ENCODE measurements around the gene BOD1. TPM values are rescaled to one million over a fixed set of nuclear protein-coding genes. Genes with fewer than 3 reads are reported as not detected.

Gene BOD1
- total and polyA plus RNA-seq, 2 donors (not counting 3 experiments of a cell fraction or from before 2014, with no cell fraction given): 57.6 to 62.4 TPM

GRCh38 chr5:173663352-173664153 is 47.1 kb upstream of the BOD1 start:
- no peaks in the 10 kb centered on the region for H3K79me2 ChIP-seq (ENCODE audit: control insufficient read depth, insufficient read depth, low read length)
- H2AFZ ChIP-seq (ENCODE audit: low read depth, low read length): no peak overlapping the region
- peaks cover 2% of the 10 kb centered on the region for H3K4me1 ChIP-seq (ENCODE audit: control insufficient read depth, extremely low read depth, insufficient read depth, low read length)
- H4K20me1 ChIP-seq (replicated peaks; ENCODE audit: control insufficient read depth, extremely low read depth, insufficient read depth, low read length): no peaks in the 10 kb centered on the region
- BruUV-seq (replicated peaks): no TSS peak
- TF ChIP-seq MAX (IDR thresholded peaks at IDR 0.05; ENCODE audit: insufficient read depth, insufficient read length) (no peak), CTCF (IDR thresholded peaks at IDR 0.05; ENCODE audit: extremely low read depth in 1 of 2, insufficient read depth in 1 of 2, low read depth in 1 of 2, low read length in 2 of 2) (no peak), FOS (IDR thresholded peaks at IDR 0.05; ENCODE audit: borderline replicate concordance, insufficient read depth, low read length) (no peak), MYC (IDR thresholded peaks at IDR 0.05; ENCODE audit: low read depth, low read length) (no peak), JUN (IDR thresholded peaks at IDR 0.05; ENCODE audit: borderline replicate concordance, insufficient read depth, insufficient read length, low read depth) (no peak)
- DNase-seq (ENCODE audit: low read depth, low spot score) (no peak), FAIRE-seq (no peak)
- intact Hi-C loops (cut with micrococcal nuclease) (no loop called here), dilution Hi-C loops (cut with MboI; ENCODE audit: extremely low pct_ligation_motif_present, low sequenced_read_pairs) (no loop called here)
- no peak overlapping the region for H3K9ac ChIP-seq (replicated peaks; ENCODE audit: extremely low read depth, insufficient read depth, low read length)
- H3K27ac ChIP-seq (ENCODE audit: insufficient read depth, low read depth, low read length): no peak overlapping the region
- H3K4me3 ChIP-seq (replicated peaks in 1 of 3; ENCODE audit: insufficient read depth in 1 of 3, low read depth in 1 of 3, low read length in 3 of 3): no peak overlapping the region
- H3K27me3 ChIP-seq (ENCODE audit: control insufficient read depth in 2 of 2, insufficient read depth in 2 of 2, low read length in 2 of 2): peaks cover 0 to 2% of the 10 kb centered on the region in 2 experiments
- H3K4me2 ChIP-seq (ENCODE audit: insufficient read depth, low read length): no peak overlapping the region
- H3K36me3 ChIP-seq (ENCODE audit: control insufficient read depth in 2 of 2, extremely low read depth in 1 of 2, insufficient read depth in 2 of 2, low read length in 2 of 2): no peaks in the 10 kb centered on the region
- H3K9me1 ChIP-seq (replicated peaks; ENCODE audit: control insufficient read depth, extremely low read depth, insufficient read depth, low read length): no peaks in the 10 kb centered on the region
- POLR2A ChIA-PET: no interaction called here
- CTCF ChIA-PET: interaction anchor here (1.1 kb wide), 1 partner anchor 310 kb away, joined by 3 read pairs; no protein-coding TSS in a partner anchor
- no peaks in the 10 kb centered on the region for H3K9me3 ChIP-seq (replicated peaks; ENCODE audit: control insufficient read depth, insufficient read depth, low read length)

Data from endothelial cell of umbilical vein (primary cell).